ENCODE results near the gene AXDND1.
"Not testable (repeated sequence)": the region's sequence is repeated elsewhere in the genome, so short reads cannot be mapped to it uniquely, and the experiment has no call there.

Gene AXDND1

DNA sequence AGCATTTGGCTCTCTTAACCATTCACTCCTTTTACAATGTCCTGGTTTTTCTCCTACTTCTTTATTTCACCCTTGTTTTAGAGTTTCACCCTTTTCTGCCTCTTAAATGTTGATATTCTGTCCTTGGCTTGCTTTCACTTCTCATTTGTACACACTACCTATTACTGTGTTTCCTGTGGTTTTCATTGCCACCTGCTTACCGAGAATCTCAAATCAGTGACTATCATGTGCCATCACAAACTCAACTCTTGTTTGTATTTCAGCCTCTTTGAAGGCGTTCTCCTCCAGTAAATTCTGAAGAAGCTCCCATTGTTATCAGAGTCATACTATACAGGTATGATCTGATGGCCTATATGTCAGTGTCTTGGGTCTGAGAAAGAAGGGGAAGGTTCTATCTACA lies 144.3 kb downstream of the AXDND1 start:
- Histone ChIP-seq H3K4me3 (ENCODE audit: low read length) (no peak overlapping the region), H2BK120ac (ENCODE audit: low read depth, low read length) (no peak overlapping the region), H4K8ac (ENCODE audit: low read depth, low read length) (no peak overlapping the region), H2BK5ac (ENCODE audit: low read length) (no peak overlapping the region), H3K56ac (ENCODE audit: low read length) (no peak overlapping the region), H3K9ac (ENCODE audit: low read length) (no peak overlapping the region), H3K23ac (ENCODE audit: low read length) (no peak overlapping the region), H3K79me1 (ENCODE audit: low read length) (no peaks in the 10 kb centered on the region), H3K27me3 (ENCODE audit: insufficient read depth, low read length, poor library complexity) (no peaks in the 10 kb centered on the region), H2AK5ac (ENCODE audit: low read length) (no peak overlapping the region), H3K36me3 (ENCODE audit: control insufficient read depth, insufficient read depth, low read length) (no peaks in the 10 kb centered on the region), H3K27ac (ENCODE audit: low read depth, low read length) (no peak overlapping the region), H3K79me2 (ENCODE audit: control insufficient read depth, insufficient read depth, low read length) (no peaks in the 10 kb centered on the region), H2BK15ac (replicated peaks; ENCODE audit: low read depth) (no peak overlapping the region), H3K18ac (ENCODE audit: low read length) (no peak overlapping the region), H3K4me1 (ENCODE audit: control insufficient read depth, low read depth, low read length) (no peaks in the 10 kb centered on the region), H3K4ac (ENCODE audit: low read depth, low read length) (no peak overlapping the region), H3K4me2 (ENCODE audit: low read length) (no peak overlapping the region), H4K5ac (ENCODE audit: low read length) (no peak overlapping the region)
- no CpG with 5 or more reads among the region's 2 CpGs for WGBS (ENCODE audit: extremely low coverage, insufficient coverage, low lambda C conversion rate)
- no peak for DNase-seq

DNA sequence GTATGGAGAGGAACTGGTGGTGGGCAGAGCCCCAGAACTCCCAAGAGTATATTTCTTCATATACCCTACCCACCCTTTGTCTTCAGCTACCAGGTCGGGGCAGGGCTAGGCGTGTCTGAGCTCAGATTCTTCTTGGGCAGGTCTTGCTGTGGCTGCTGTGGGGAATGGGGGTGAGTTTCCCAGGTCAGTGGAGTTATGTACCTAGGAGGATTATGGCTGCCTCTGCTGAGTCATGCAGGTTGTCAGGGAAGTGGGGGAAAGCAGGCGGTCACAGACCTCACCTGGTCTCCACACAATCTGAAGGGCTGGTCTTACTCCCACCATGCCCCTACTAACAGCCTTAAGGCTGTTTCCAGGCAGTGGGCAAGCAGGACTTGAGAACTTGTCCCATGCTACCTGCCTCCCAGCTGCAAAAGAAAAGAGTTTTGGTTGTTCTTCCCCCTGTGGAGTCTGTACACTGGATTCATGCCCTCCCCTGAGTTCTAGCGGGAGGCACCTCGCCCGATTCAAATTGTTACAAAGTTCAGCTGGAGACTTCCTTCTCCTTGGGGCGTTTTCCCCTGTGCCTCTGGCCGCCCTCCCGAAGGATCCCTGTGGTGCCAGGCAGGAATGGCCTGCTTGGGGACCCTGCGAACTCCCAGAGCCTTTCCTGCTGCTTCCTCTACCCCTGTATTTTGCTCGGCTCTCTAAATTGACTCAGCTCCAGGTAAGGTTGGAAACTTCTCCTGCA lies 151.4 kb downstream of the AXDND1 start:
- H2AK5ac ChIP-seq (ENCODE audit: low read length) = no peak overlapping the region
- H3K79me1 ChIP-seq (ENCODE audit: low read length) = no peaks in the 10 kb centered on the region
- H3K36me3 ChIP-seq (ENCODE audit: control insufficient read depth, insufficient read depth, low read length) = no peaks in the 10 kb centered on the region
- no peak overlapping the region for H2BK5ac ChIP-seq (ENCODE audit: low read length)
- no peak overlapping the region for H3K27ac ChIP-seq (ENCODE audit: low read depth, low read length)
- H3K4me3 ChIP-seq (ENCODE audit: low read length) = no peak overlapping the region
- no peak overlapping the region for H2BK15ac ChIP-seq (replicated peaks; ENCODE audit: low read depth)
- no peak overlapping the region for H3K23ac ChIP-seq (ENCODE audit: low read length)
- H3K4ac ChIP-seq (ENCODE audit: low read depth, low read length) = no peak overlapping the region
- H2BK120ac ChIP-seq (ENCODE audit: low read depth, low read length) = no peak overlapping the region
- no peak overlapping the region for H4K5ac ChIP-seq (ENCODE audit: low read length)
- no peak overlapping the region for H4K8ac ChIP-seq (ENCODE audit: low read depth, low read length)
- no peak for DNase-seq
- H3K4me2 ChIP-seq (ENCODE audit: low read length) = no peak overlapping the region
- H3K56ac ChIP-seq (ENCODE audit: low read length) = no peak overlapping the region
- no peak overlapping the region for H3K18ac ChIP-seq (ENCODE audit: low read length)
- H3K79me2 ChIP-seq (ENCODE audit: control insufficient read depth, insufficient read depth, low read length) = no peaks in the 10 kb centered on the region
- no peaks in the 10 kb centered on the region for H3K27me3 ChIP-seq (ENCODE audit: insufficient read depth, low read length, poor library complexity)
- no CpG with 5 or more reads among the region's 11 CpGs for WGBS (ENCODE audit: extremely low coverage, insufficient coverage, low lambda C conversion rate)
- H3K4me1 ChIP-seq (ENCODE audit: control insufficient read depth, low read depth, low read length) = no peaks in the 10 kb centered on the region
- H3K9ac ChIP-seq (ENCODE audit: low read length) = no peak overlapping the region

- H2AK5ac ChIP-seq (ENCODE audit: low read length); H4K5ac ChIP-seq (ENCODE audit: low read length); H3K79me1 ChIP-seq (ENCODE audit: low read length); H3K4ac ChIP-seq (ENCODE audit: low read depth, low read length); H4K8ac ChIP-seq (ENCODE audit: low read depth, low read length); H3K36me3 ChIP-seq (ENCODE audit: control insufficient read depth, insufficient read depth, low read length); H3K23ac ChIP-seq (ENCODE audit: low read length); H2BK5ac ChIP-seq (ENCODE audit: low read length); H3K4me1 ChIP-seq (ENCODE audit: control insufficient read depth, low read depth, low read length); H3K18ac ChIP-seq (ENCODE audit: low read length); H2BK120ac ChIP-seq (ENCODE audit: low read depth, low read length); H2BK15ac ChIP-seq (replicated peaks; ENCODE audit: low read depth); H3K79me2 ChIP-seq (ENCODE audit: control insufficient read depth, insufficient read depth, low read length); H3K9ac ChIP-seq (ENCODE audit: low read length); DNase-seq; H3K4me3 ChIP-seq (ENCODE audit: low read length); H3K56ac ChIP-seq (ENCODE audit: low read length); H3K27ac ChIP-seq (ENCODE audit: low read depth, low read length); H3K4me2 ChIP-seq (ENCODE audit: low read length); H3K27me3 ChIP-seq (ENCODE audit: insufficient read depth, low read length, poor library complexity): not testable (repeated sequence)
- WGBS (ENCODE audit: extremely low coverage, insufficient coverage, low lambda C conversion rate) = no CpG with 5 or more reads among the region's 1 CpG
Observed at GRCh38 chr1:179518544-179518943, 152.8 kb downstream of the AXDND1 start.

- no peak overlapping the region for H3K9ac ChIP-seq (ENCODE audit: low read length)
- H2BK15ac ChIP-seq (replicated peaks; ENCODE audit: low read depth) = no peak overlapping the region
- no peak for DNase-seq
- no peaks in the 10 kb centered on the region for H3K4me1 ChIP-seq (ENCODE audit: control insufficient read depth, low read depth, low read length)
- H3K36me3 ChIP-seq (ENCODE audit: control insufficient read depth, insufficient read depth, low read length) = no peaks in the 10 kb centered on the region
- H3K79me2 ChIP-seq (ENCODE audit: control insufficient read depth, insufficient read depth, low read length) = no peaks in the 10 kb centered on the region
- no peak overlapping the region for H2AK5ac ChIP-seq (ENCODE audit: low read length)
- no peak overlapping the region for H3K27ac ChIP-seq (ENCODE audit: low read depth, low read length)
- H4K8ac ChIP-seq (ENCODE audit: low read depth, low read length) = no peak overlapping the region
- no CpG with 5 or more reads among the region's 8 CpGs for WGBS (ENCODE audit: extremely low coverage, insufficient coverage, low lambda C conversion rate)
- H3K4me3 ChIP-seq (ENCODE audit: low read length) = no peak overlapping the region
- no peak overlapping the region for H3K4me2 ChIP-seq (ENCODE audit: low read length)
- H3K18ac ChIP-seq (ENCODE audit: low read length) = no peak overlapping the region
- H4K5ac ChIP-seq (ENCODE audit: low read length) = no peak overlapping the region
- H3K23ac ChIP-seq (ENCODE audit: low read length) = no peak overlapping the region
- H3K4ac ChIP-seq (ENCODE audit: low read depth, low read length) = no peak overlapping the region
- no peaks in the 10 kb centered on the region for H3K27me3 ChIP-seq (ENCODE audit: insufficient read depth, low read length, poor library complexity)
- H2BK120ac ChIP-seq (ENCODE audit: low read depth, low read length) = no peak overlapping the region
- H3K56ac ChIP-seq (ENCODE audit: low read length) = no peak overlapping the region
- no peaks in the 10 kb centered on the region for H3K79me1 ChIP-seq (ENCODE audit: low read length)
- no peak overlapping the region for H2BK5ac ChIP-seq (ENCODE audit: low read length)
Observed at GRCh38 chr1:179529482-179530195, 163.9 kb downstream of the AXDND1 start.

GRCh38 chr1:179530352-179530751 lies 164.6 kb downstream of the AXDND1 start:
- H3K4ac ChIP-seq (ENCODE audit: low read depth, low read length) = no peak overlapping the region
- no peak overlapping the region for H2AK5ac ChIP-seq (ENCODE audit: low read length)
- WGBS (ENCODE audit: extremely low coverage, insufficient coverage, low lambda C conversion rate) = no CpG with 5 or more reads among the region's 1 CpG
- DNase-seq = no peak
- H3K27me3 ChIP-seq (ENCODE audit: insufficient read depth, low read length, poor library complexity) = no peaks in the 10 kb centered on the region
- H3K9ac ChIP-seq (ENCODE audit: low read length) = no peak overlapping the region
- H3K56ac ChIP-seq (ENCODE audit: low read length) = no peak overlapping the region
- H3K36me3 ChIP-seq (ENCODE audit: control insufficient read depth, insufficient read depth, low read length) = no peaks in the 10 kb centered on the region
- no peaks in the 10 kb centered on the region for H3K4me1 ChIP-seq (ENCODE audit: control insufficient read depth, low read depth, low read length)
- no peak overlapping the region for H2BK5ac ChIP-seq (ENCODE audit: low read length)
- no peak overlapping the region for H3K23ac ChIP-seq (ENCODE audit: low read length)
- H4K5ac ChIP-seq (ENCODE audit: low read length) = no peak overlapping the region
- no peaks in the 10 kb centered on the region for H3K79me2 ChIP-seq (ENCODE audit: control insufficient read depth, insufficient read depth, low read length)
- H3K4me3 ChIP-seq (ENCODE audit: low read length) = no peak overlapping the region
- no peak overlapping the region for H2BK15ac ChIP-seq (replicated peaks; ENCODE audit: low read depth)
- H2BK120ac ChIP-seq (ENCODE audit: low read depth, low read length) = no peak overlapping the region
- H4K8ac ChIP-seq (ENCODE audit: low read depth, low read length) = no peak overlapping the region
- no peaks in the 10 kb centered on the region for H3K79me1 ChIP-seq (ENCODE audit: low read length)
- no peak overlapping the region for H3K27ac ChIP-seq (ENCODE audit: low read depth, low read length)
- H3K18ac ChIP-seq (ENCODE audit: low read length) = no peak overlapping the region
- H3K4me2 ChIP-seq (ENCODE audit: low read length) = no peak overlapping the region

Measured in mesendoderm (in vitro differentiated cells).